Fibroblast of gingiva (primary cell): ENCODE data around the gene PNCK.

Experiments
- DNase-seq: peaks from one replicate; pipeline ENCODE4 v3.0.0-alpha.2; 2011; ENCODE audit warnings: low read depth

PNCK gene

DNA sequence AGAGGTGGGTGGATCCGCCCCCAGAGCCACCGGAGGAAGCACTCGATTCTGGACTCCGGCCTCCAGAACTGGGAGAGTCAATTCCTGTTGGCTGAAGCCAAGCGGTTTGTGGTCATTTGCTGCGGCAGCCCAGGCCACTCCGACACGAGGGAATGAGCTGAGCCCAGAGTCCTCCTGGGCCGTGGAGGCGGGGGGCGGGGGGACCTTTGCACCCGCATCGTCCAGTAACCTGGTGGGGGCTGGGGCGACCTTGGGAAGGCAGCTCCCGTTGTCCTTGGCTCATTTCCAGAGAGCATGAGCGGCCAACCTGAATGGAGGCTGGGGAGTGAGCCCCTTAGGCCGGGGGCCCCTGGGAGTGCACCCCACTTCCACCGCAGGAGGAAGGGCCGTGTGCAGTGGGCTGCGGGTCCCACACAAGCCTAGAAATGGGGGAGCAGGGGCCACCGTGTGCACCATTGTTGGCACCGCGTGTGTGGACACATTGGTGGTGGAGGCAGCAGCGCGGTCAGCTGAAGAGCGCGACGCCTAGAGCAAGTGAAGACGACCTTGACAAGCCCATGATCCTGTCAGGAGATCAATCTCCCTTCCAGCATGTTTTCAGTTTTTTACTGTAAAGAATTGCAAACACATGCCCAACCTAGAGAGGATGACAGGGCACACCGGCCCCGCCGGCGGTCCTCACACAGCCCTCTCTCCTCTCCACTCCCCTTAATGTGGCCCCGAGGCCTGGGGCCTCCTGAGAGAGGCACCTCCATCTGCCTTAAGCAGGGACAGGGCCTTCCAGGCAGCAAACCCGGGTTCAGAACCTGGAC, 46.5 kb downstream of the PNCK start:
- DNase-seq, result no peak

DNA sequence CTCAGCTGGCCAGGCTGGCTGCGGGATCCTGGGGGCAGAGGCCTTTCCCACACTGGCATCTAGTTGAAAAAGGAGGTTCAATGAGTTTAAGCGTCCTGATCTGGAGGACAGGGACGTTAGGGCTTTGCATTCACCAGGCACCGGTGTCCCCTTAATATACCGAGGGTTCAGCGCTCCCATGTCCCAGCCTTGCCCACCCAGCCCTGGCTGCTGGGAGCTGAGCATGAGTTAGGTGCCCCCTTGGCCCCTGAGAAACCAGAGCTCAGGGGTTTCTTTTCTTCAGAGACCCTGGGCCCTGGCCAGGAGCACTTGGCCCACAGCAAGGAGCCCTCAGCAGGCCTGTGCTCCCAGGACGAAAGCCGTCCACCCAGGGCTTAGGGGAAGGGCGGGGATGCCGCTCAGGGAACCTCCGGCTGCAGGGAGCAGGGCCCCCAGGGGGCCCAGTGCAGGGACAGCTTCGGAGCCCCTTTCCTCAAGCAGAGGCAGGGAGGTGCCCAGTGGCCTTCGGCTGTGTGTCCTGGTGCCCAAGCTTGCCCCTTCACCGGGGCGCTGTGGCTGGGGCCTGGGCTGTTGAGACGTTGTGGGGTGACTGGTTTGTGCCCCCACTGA, 47.5 kb downstream of the PNCK start:
- DNase-seq, result no peak

DNA sequence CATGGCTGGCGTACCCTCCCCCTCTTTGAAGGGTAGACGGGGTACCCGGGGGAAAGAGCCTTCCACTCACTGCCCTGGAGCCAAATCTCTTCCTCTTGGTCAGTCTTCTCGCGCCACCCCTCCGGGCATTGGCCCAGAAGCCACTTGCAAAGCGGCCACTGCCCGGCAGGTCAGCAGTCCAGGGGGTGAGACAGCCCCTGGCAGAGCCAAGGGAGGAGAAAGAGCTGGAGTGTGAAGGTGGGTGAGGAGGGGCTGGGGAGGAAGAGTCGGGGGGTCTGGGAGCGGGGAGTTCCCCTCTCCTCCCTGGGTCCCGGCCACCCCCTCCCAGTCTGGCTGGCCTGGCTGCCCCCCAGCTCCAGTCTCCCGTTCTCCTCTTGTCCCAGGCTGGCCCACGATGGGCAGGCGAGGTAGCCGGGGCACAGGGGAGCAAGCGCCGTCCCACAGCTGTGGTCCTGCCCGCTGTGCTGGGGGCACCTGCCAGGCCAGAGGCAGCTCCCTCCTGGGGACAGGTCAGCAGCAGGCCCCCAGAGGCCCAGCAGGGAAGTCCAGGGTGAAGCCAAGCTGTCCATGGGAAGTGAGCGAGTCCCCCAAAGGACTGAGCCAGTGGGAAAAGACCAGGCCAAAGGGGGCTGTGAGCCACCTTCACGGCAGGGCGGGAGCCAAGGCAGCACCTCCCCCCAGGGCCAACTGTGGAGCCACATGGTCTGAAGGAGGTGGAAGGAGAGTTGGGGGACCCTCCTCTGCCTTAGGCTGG, 48.2 kb downstream of the PNCK start:
- DNase-seq, result no peak

DNA sequence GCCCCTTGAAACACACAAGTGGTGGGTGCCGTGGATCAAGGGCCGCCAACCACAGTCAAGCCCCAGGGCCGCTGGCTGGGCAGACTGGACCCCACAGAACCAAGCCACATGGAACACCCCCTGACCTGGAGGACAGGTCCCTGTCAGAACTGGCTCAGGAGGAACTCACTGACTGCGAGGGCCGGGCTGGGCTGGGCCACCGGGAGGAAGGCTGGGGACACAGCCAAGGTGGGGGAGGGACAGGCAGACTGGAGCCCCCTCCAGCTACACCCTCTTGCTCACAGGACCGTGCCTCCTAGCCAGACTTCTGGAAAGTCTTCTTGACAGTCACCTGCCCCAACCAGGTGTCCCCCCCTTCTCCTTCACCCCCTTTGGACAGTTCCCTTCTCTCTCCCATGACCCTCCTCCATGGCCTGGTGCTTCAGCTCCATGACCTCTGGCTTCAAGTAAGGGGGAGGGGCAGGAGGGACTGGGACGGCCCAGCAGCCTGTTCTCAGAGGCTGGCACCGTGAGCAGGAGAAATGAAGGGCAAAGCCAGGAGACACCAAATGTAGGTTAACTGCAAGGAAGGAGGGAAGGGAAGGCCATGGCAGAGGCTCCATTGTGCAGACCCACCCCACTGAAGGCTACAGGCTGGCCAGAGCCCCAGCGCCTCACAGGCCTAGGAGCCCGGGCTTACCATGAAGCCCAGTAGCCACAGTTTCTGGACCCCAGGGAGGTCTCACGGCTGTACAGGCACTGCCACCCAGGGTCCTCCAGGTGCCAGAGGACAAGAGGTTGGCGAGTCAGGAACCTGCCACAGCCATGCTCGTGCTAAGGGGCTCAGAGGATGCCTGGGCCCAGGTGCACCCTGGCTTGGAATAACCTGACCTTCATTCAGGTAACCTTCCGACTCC, 49.2 kb downstream of the PNCK start:
- no peak for DNase-seq

DNA sequence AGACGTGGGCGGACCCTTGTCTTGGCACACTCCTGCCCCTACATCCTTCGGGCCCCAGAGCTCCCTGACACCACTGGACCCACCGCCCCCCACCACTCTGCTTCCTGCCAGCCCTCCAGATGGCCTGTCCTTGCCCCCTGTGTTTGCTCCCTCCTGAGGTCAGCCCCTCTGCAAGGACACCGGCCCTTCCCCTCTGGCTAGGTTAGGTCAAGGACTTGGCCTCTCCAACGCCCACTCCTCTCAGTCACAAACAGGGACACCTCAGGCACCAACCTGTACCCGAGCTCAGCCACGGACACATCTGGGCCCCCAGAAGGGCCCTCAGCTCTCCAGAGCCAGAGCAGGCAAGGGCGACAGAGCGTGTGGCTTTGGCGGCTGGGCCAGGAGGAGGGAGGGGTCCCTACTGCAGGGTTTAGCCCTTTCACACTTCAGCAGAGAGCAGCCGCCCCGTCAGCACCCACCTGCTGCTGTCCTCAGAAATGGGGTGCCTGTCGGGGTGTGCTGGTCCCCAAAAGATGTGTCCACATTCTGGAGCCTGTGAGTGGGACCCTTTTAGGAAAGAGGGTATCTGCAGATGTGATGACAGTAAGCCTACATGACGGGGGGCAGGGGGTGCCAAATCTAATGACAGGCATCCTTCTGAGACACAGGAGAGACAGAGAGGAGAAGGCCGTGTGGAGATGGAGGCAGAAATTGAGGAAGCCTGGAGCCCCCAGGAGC, 50.1 kb downstream of the PNCK start:
- DNase-seq, result no peak

DNA sequence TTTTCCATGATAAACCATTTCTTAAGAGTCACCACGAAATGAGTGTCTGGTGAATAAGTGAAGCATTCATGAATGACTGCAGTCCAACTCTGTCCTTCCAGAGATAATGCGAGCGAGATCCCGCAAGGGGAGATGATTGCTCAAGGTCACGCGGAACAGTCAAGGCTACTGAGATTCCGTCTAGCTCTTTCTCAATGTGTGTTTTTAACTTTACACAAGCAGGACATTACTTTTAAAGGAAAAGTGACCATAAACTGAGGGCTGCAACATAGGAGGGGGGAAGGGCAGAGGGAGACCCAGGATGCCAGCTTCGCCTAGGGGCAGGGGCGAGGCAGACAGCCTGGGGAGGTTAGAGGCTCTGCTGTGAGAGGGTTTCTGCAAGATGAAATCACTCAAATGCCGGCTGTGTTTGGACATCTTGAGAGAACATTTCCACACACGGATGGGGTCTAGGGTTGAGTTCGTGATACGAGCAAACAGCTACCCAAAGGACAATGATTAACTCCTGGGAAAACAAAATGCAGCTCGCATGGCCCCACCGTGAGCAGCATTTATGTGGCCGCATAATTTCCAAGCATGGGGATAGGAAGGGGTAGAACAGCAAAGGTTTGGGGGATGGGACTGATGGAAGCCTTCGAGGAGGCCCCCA, 50.8 kb downstream of the PNCK start:
- DNase-seq, result no peak

DNA sequence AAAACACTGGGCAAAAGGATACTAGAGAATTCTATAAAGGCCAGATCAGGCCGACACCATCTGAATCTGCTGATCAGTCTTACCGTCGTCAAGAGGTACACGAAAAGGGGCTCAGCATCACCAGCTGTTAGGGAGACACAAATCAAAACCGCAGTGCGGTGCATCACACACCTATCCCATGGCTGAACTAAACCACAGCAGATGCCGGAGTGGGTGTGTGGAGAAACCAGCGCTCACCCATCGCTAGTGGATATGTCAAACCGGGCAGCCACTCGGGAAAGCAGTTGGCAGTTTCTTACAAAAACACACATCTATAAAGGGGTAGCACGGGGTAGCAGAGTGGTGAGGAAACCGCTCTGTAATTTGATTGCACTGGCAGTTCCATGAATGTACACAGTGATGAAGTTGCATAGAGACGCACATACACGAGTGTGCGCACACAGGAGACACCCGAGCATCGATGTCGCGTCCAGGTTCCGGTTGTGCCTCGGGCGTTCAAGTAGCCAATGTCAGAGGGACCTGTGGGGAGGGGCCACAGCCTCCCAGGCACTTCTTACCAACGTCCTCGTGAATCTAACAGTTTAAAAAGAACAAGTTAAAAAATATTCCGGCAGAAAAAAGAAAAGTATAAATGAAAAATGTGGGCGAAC, 51.5 kb downstream of the PNCK start:
- no peak for DNase-seq

DNA sequence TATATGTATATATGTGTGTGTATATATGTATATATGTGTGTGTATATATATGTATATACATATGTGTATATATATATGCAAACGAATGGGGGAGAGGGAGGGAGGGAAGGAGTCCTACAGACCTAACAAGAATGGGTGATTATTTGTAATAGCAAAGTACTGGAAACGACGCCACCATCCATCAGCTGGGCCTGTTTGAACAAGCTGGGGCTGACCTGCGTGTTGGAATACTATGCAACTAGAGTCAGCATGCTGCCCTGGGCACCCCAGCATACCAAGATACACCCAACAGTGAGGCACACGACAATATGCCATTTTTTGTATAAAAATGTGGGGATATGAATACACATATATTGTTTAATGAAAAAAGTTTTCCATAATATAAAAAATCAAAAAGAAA, 53.0 kb downstream of the PNCK start:
- no peak for DNase-seq
